GM12892 (cell line): Measurements from ENCODE around the gene VSTM2B.

Source experiments
- POLR2A ChIP-seq: IDR thresholded peaks from 2 replicates; pipeline ENCODE4 v1.6.1; 2011; ENCODE audit warnings: low read depth, low read length, control low read depth
- POLR2AphosphoS5 ChIP-seq: IDR thresholded peaks from 2 replicates; pipeline ENCODE4 v1.6.1; 2011; ENCODE audit warnings: low read depth, low read length, control low read depth

DNA sequence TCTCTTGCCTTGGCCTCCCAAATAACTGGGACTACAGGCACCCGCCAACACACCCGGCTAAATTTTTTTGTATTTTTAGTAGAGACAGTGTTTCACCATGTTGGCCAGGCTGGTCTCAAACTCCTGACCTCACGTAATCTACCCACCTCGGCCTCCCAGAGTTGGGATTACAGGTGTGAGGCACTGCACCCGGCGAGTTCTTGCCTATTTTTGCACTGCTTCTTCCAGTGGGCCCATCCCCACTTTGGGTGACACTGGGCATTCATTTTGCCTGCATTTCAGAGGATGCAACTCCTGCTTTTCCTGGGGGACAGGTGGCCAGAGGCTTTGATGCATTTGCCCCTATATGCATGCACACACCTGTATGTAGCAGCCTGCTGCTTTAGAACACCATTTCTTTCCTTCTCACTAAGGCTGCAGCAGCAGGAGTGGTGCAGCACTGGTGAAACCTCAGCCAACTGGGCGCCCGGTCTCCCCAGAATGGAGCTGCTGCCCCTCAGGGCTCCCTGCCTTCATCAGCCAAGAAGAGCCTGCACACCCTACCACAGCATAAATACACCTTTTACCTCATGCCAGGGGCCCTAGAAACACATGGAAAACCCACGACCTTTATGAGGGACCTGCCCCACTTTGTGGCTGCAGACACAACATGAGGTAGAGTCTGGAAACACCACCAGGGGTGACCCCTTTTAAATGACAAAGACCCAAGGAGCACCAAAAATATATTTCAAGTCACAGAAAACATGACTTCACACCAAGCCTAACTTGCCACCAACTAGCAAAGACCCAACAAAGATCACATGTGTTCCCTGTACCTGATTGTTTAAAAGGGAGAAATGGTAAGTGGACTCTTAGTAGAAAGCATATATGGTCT, 43.5 kb downstream of the VSTM2B start:
- no peak for TF ChIP-seq POLR2AphosphoS5
- no peak for TF ChIP-seq POLR2A
